GM21367 (cell line): ENCODE results near the gene ST14.
"Not testable (repeated sequence)": the region's sequence is repeated elsewhere in the genome, so short reads cannot be mapped to it uniquely, and the experiment has no call there.

Experiments used
- ATAC-seq: cut with Tn5 transposase; IDR thresholded peaks from one replicate; pipeline ENCODE4 v1.9.1; 2021; ENCODE audit not compliant: unreplicated experiment

ST14 gene

GRCh38 chr11:130187096-130187495 is 27.5 kb downstream of the ST14 start:
- ATAC-seq = no peak

GRCh38 chr11:130188047-130188446 is 28.5 kb downstream of the ST14 start:
- ATAC-seq = no peak

- no peak for ATAC-seq
Measured at GRCh38 chr11:130188585-130189347, 29.2 kb downstream of the ST14 start.

- ATAC-seq = no peak
Measured at GRCh38 chr11:130189492-130190210, 30.1 kb downstream of the ST14 start.

GRCh38 chr11:130190371-130190881 is 30.8 kb downstream of the ST14 start:
- no peak for ATAC-seq

- ATAC-seq = no peak
Measured at GRCh38 chr11:130191896-130192295, 32.3 kb downstream of the ST14 start.

- no peak for ATAC-seq
Measured at GRCh38 chr11:130192845-130193267, 33.3 kb downstream of the ST14 start.

GRCh38 chr11:130193551-130193950 is 34.0 kb downstream of the ST14 start:
- ATAC-seq = not testable (repeated sequence)

- no peak for ATAC-seq
Measured at GRCh38 chr11:130194241-130195023, 34.9 kb downstream of the ST14 start.

GRCh38 chr11:130197386-130198035 is 37.9 kb downstream of the ST14 start:
- ATAC-seq = no peak

- ATAC-seq = no peak
Measured at GRCh38 chr11:130198292-130198691, 38.7 kb downstream of the ST14 start.

GRCh38 chr11:130198964-130199363 is 39.4 kb downstream of the ST14 start:
- no peak for ATAC-seq

- ATAC-seq = no peak
Measured at GRCh38 chr11:130199792-130200191, 40.2 kb downstream of the ST14 start.

- ATAC-seq = no peak
Measured at GRCh38 chr11:130201026-130201425, 41.4 kb downstream of the ST14 start.

- ATAC-seq = no peak
Measured at GRCh38 chr11:130202009-130202817, 42.6 kb downstream of the ST14 start.

- no peak for ATAC-seq
Measured at GRCh38 chr11:130202818-130203689, 43.5 kb downstream of the ST14 start.

GRCh38 chr11:130203766-130204702 is 44.5 kb downstream of the ST14 start:
- no peak for ATAC-seq

GRCh38 chr11:130204703-130205095 is 45.1 kb downstream of the ST14 start:
- no peak for ATAC-seq
